Measurements from ENCODE around the gene NEURL1.

GRCh38 chr10:103500481-103500880 lies 7.0 kb downstream of the NEURL1 start:
- TF ChIP-seq CTCF (IDR thresholded peaks at IDR 0.05 in 4 of 5, conservative IDR thresholded peaks at IDR 0.05 in 1 of 5) (no peak), POLR2A (IDR thresholded peaks at IDR 0.05) (no peak)
